Suprapubic skin (tissue), 4 donors: ENCODE measurements around the gene IL19. TPM values are rescaled to one million over a fixed set of nuclear protein-coding genes. Genes with fewer than 3 reads are reported as not detected.

Source experiments
- DNase-seq, 2 donors: peaks; one replicate each; pipeline ENCODE4 v3.0.0-alpha.2; 2019; ENCODE audit warnings: low spot score in 2 of 2
- H3K27ac ChIP-seq: fragments of 200-600 bp; sonication (generic); one replicate; pipeline ENCODE4 v1.5.1; 2019
- H3K27me3 ChIP-seq: fragments of 200-600 bp; sonication (generic); one replicate; pipeline ENCODE4 v1.5.1; 2019
- H3K36me3 ChIP-seq: fragments of 200-600 bp; sonication (generic); one replicate; pipeline ENCODE4 v1.5.1; 2019
- H3K4me1 ChIP-seq: fragments of 200-600 bp; sonication (generic); one replicate; pipeline ENCODE4 v1.5.1; 2019
- H3K4me3 ChIP-seq: fragments of 200-600 bp; sonication (generic); one replicate; pipeline ENCODE4 v1.5.1; 2019; ENCODE audit warnings: mild to moderate bottlenecking
- H3K9me3 ChIP-seq: fragments of 200-600 bp; sonication (generic); one replicate; pipeline ENCODE4 v1.5.1; 2019
- CTCF ChIP-seq, 2 donors: fragments of 200-600 bp in 1 of 2; fragments of 450-650 bp in 1 of 2; sonication (generic) in 1 of 2; IDR thresholded peaks; one replicate each; pipeline ENCODE4 v1.5.1; 2016 to 2019; ENCODE audit warnings: antibody characterized with exemption in 2 of 2, mild to moderate bottlenecking in 1 of 2, moderate library complexity in 1 of 2
- EP300 ChIP-seq: sonication (generic); formaldehyde crosslinking; IDR thresholded peaks from one replicate; pipeline ENCODE4 v1.6.1; 2017; ENCODE audit warnings: antibody characterized with exemption
- POLR2A ChIP-seq, 2 donors: fragments of 450-650 bp; IDR thresholded peaks; one replicate each; pipeline ENCODE4 v1.6.1; 2017; ENCODE audit warnings: antibody characterized with exemption in 2 of 2, mild to moderate bottlenecking in 2 of 2, moderate library complexity in 2 of 2
- POLR2AphosphoS5 ChIP-seq, 3 donors: sonication (generic); formaldehyde crosslinking; IDR thresholded peaks; one replicate each; pipeline ENCODE4 v1.6.1; 2017; ENCODE audit warnings: antibody characterized with exemption in 3 of 3
- WGBS: methylation state at CpG from one replicate; pipeline ENCODE4 v1.1.5; 2018; 5-methylcytosine and 5-hydroxymethylcytosine counted together
- total RNA-seq, 4 donors: library from RNA; depleted of rRNA; stranded (reverse); fragments of >200 nt; gene quantifications; one replicate each; pipeline ENCODE4 v1.1.0, GENCODE V29; 2016

The IL19 gene
- total RNA-seq, 4 donors from 2014 or later = not detected

- TF ChIP-seq EP300 = no peak
- no peak for TF ChIP-seq POLR2AphosphoS5 (IDR thresholded peaks at IDR 0.05)
- Histone ChIP-seq H3K36me3 (no peaks in the 10 kb centered on the region), H3K9me3 (no peaks in the 10 kb centered on the region), H3K4me1 (peaks cover 11% of the 10 kb centered on the region), H3K27ac (no peak overlapping the region), H3K27me3 (peaks cover 2% of the 10 kb centered on the region), H3K4me3 (no peak overlapping the region)
- no peak for DNase-seq
- WGBS = 94% methylated on average over 1 of the region's 1 CpG
Observed at GRCh38 chr1:206886831-206887230, 116.3 kb downstream of the IL19 start.

GRCh38 chr1:206887701-206888100 lies 117.1 kb downstream of the IL19 start:
- Histone ChIP-seq H3K36me3 (no peaks in the 10 kb centered on the region), H3K4me1 (peaks cover 11% of the 10 kb centered on the region), H3K27ac (no peak overlapping the region), H3K4me3 (no peak overlapping the region), H3K9me3 (no peaks in the 10 kb centered on the region), H3K27me3 (peaks cover 2% of the 10 kb centered on the region)
- no peak for DNase-seq
- TF ChIP-seq POLR2A (IDR thresholded peaks at IDR 0.05) (no peak), EP300 (no peak), CTCF (IDR thresholded peaks at IDR 0.05) (no peak), POLR2AphosphoS5 (IDR thresholded peaks at IDR 0.05) (no peak)
- 79% methylated on average over 4 of the region's 4 CpGs for WGBS

- H3K9me3 ChIP-seq = no peaks in the 10 kb centered on the region
- TF ChIP-seq CTCF (IDR thresholded peaks at IDR 0.05) (no peak), POLR2A (IDR thresholded peaks at IDR 0.05) (no peak), EP300 (no peak), POLR2AphosphoS5 (IDR thresholded peaks at IDR 0.05) (no peak)
- no peak overlapping the region for H3K27ac ChIP-seq
- 49% methylated on average over 15 of the region's 15 CpGs for WGBS
- H3K36me3 ChIP-seq = no peaks in the 10 kb centered on the region
- H3K4me3 ChIP-seq = no peak overlapping the region
- H3K27me3 ChIP-seq = no peaks in the 10 kb centered on the region
- peaks cover 11% of the 10 kb centered on the region for H3K4me1 ChIP-seq
- no peak for DNase-seq
Observed at GRCh38 chr1:206890125-206891060, 119.8 kb downstream of the IL19 start.

- no peak overlapping the region for H3K27ac ChIP-seq
- DNase-seq = no peak
- peaks cover 21% of the 10 kb centered on the region for H3K4me1 ChIP-seq
- H3K36me3 ChIP-seq = no peaks in the 10 kb centered on the region
- H3K9me3 ChIP-seq = no peaks in the 10 kb centered on the region
- whole genome bisulfite sequencing = 93% methylated on average over 1 of the region's 1 CpG
- no peak overlapping the region for H3K4me3 ChIP-seq
- no peak for TF ChIP-seq EP300
- TF ChIP-seq POLR2A (IDR thresholded peaks at IDR 0.05) = no peak
- no peak for TF ChIP-seq CTCF (IDR thresholded peaks at IDR 0.05)
- no peaks in the 10 kb centered on the region for H3K27me3 ChIP-seq
Observed at GRCh38 chr1:206891412-206891811, 120.8 kb downstream of the IL19 start.

Other genes with a start within 250 kb of the IL19 start
- gene EIF2D, start 158.3 kb upstream of the IL19 start, total RNA-seq = 10 to 100 TPM; 55.0 to 69.1 (median 61.1) TPM
- 1 to 10 TPM; 2.2 to 4.7 (median 4.1) TPM for gene DYRK3, start 135.2 kb upstream of the IL19 start, total RNA-seq
- 10 to 100 TPM; 38.0 to 72.3 (median 62.4) TPM for gene MAPKAPK2, start 85.9 kb upstream of the IL19 start, total RNA-seq
- gene IL10, start 1.7 kb downstream of the IL19 start, total RNA-seq = 1 to 10 TPM in 2 of 4 donors, under 1 TPM in 1, not detected in 1; 0.49 to 1.6 (median 1.0) TPM
- 1 to 10 TPM in 2 of 4 donors, under 1 TPM in 1, not detected in 1; 0.76 to 1.4 (median 1.0) TPM for gene IL20, start 94.8 kb downstream of the IL19 start, total RNA-seq
- not detected for gene IL24, start 126.7 kb downstream of the IL19 start, total RNA-seq
- gene FCMR, start 151.2 kb downstream of the IL19 start, total RNA-seq = 1 to 10 TPM in 3 of 4 donors, under 1 TPM in 1; 0.39 to 2.9 (median 2.2) TPM
- gene PIGR, start 175.7 kb downstream of the IL19 start, total RNA-seq = 1 to 10 TPM in 3 of 4 donors, under 1 TPM in 1; 0.49 to 6.4 (median 2.3) TPM
- gene FCAMR, start 199.7 kb downstream of the IL19 start, total RNA-seq = not detected